HG03520 (cell line): ENCODE results near the gene ADGRA1.
"Not testable (repeated sequence)": the region's sequence is repeated elsewhere in the genome, so short reads cannot be mapped to it uniquely, and the experiment has no call there.

ENCODE experiments used
- ATAC-seq: cut with Tn5 transposase; IDR thresholded peaks from one replicate; pipeline ENCODE4 v1.9.1; 2021; ENCODE audit warnings: mild to moderate bottlenecking, moderate library complexity; ENCODE audit not compliant: unreplicated experiment

The ADGRA1 gene

DNA sequence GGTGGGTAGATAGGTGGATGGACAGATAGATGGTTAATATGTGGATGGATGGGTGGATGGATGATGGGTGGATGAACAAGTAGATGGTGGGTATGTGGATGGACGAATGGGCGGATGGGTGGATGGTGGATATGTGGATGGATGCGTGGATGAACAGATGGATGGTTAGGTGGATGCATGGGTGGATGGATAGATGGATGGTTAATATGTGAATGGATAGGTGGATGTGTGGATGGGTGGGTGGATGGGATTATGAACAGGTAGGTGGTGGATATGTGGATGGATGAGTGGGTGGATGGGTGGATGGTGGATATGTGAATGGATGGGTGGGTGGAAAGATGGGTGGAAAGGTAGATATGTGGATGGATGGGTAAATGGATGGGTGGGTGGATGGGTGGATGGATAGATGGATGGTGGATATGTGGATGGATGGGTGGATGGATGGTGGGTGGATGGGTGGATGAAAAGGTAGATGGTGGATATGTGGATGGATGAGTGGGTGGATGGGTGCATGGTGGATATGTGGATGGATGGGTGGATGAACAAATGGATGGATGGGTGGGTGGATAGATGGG lies 87.1 kb downstream of the ADGRA1 start:
- ATAC-seq: no peak

DNA sequence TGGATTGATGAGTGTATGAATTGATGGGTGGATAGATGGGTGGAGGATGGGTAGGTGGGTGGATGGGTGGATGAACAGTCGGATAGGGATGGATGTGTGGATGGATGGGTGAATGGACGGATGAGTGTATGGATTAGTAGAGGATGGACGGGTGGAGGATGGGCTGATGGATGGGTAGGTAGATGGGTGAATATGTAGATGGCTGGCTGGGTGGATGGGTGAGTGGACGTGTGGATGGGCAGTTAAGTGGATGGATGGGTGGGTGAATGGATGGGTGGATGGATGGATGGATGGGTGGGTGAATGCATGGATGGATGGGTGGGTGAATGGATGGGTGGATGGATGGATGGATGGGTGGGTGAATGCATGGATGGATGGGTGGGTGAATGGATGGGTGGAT lies 87.9 kb downstream of the ADGRA1 start:
- not testable (repeated sequence) for ATAC-seq

DNA sequence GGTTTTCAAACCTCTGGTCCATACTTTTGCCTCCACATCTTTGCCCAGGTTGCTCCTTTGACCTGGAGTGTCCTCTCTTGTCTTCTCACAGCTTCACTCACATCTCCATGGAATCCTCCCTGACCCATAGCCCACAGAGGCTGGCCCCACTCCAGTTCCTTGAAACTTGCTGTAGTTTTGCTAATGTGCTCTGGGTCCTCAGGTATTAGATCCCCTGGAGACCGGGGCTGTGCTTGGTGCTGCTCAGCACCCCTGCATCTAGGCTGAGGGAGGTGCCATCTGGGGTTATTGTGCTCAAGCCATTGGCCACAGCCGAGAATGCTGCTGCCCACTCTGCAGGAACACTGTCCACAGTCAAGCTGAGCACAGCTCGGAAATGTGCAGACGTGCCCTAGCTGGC lies 88.8 kb downstream of the ADGRA1 start:
- ATAC-seq: no peak

DNA sequence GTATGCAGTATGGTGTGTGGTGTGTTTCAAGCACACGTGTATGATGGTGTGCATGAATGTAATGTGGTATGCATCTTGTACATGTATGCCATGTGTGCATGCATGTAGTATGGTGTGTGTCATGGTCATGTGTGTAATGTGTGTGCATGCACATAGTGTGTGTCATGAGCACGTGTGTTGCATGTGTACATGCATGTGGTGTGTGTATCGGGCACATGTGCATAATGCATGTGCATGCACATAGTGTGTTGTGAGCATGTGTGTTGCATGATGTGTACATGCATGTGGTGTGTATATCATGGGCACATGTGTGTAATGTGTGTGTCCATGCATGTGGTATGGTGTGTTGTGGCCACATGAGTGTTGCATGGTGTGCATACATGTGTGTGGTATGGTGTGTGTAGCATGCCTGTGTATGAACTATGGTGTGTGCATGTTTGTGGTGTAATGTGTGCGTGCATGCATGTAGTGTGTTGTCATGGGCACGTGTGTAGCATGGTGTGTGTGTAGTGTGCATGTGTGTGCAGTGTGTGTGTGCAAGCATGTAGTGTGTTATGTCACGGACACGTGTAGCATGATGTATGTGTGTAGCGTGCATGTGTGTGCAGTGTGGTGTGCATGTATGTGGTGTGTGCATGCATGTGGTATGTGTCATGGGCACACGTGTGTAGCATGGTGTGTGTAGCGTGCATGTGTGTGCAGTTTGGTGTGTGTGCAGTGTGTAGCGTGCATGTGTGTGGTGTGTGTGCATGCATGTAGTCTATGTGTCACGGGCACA lies 89.8 kb downstream of the ADGRA1 start:
- ATAC-seq: no peak

DNA sequence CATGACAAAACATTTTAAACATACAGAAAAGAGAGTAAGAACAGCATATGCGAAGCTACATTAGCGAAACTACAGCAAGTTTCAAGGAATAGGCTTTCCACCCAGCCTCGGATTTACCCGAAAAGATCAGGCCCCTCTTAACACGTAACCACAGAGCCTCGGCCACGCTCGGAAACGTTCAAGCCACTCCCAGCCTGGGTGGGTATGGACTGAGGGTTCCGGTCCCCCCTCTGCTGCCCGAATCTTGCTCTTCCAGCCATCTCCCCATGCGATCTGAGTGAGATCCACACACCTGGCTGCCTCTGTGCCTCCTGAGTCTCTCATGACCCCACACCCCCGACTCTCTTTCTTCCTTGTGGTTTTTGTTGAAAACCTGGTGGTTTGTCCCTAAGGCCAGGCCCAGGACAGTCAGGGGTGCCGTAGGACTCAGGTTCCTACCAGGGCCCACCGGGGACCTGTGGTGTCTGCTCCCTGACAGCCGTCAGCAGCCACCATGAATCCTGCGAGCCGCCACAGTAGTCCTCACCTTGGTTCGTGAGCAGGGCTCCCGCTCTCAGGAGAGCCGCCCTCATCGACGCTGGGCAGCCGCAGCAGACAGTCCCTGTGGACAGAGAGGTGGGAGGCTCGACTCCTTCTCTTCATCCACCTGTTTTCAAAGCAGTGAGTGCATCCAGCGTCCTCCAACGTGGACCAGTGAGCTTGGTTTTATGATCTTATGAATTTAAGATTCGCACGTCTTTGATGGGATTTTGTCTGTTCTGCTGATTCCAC lies 90.8 kb downstream of the ADGRA1 start:
- ATAC-seq: no peak

DNA sequence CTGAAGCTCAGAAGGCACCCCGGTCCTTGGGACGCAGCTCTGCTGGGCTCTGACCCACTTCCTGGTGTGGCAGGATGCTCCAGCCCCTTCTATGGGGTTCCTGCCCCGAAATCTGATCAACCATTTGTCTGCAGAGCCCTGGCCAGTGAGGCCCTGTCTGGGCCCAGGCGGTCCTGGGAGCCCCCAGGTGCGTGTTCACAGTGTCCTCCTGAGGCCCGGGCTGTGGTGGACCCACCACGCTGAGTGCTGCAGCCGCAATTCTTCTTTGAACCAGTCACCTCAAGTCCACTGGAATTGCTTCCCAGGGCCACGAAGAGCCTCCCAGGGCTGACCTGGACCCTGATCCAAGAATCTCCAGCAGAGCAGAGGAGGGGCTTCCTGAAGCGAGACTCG lies 91.4 kb downstream of the ADGRA1 start:
- ATAC-seq: no peak

DNA sequence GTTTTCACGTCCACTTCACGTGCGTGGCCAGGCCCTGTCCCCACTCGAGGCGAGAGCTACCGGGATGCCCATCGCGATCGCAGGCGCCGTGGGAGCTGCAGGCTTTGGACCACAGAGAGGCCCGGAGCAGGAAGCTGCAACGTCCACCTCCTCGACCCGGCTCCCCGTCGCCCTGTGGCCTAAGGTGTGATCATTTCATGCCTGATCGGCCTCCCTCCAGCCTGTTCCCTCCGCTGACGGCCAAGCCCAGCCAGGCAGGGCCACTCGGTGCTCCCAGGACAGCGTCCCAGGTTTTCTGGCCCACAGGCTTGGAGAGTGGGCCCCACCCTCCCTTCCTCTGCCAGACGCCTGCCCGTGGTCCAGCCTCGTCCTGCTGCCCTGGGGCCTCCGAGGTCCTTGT lies 91.9 kb downstream of the ADGRA1 start:
- no peak for ATAC-seq

DNA sequence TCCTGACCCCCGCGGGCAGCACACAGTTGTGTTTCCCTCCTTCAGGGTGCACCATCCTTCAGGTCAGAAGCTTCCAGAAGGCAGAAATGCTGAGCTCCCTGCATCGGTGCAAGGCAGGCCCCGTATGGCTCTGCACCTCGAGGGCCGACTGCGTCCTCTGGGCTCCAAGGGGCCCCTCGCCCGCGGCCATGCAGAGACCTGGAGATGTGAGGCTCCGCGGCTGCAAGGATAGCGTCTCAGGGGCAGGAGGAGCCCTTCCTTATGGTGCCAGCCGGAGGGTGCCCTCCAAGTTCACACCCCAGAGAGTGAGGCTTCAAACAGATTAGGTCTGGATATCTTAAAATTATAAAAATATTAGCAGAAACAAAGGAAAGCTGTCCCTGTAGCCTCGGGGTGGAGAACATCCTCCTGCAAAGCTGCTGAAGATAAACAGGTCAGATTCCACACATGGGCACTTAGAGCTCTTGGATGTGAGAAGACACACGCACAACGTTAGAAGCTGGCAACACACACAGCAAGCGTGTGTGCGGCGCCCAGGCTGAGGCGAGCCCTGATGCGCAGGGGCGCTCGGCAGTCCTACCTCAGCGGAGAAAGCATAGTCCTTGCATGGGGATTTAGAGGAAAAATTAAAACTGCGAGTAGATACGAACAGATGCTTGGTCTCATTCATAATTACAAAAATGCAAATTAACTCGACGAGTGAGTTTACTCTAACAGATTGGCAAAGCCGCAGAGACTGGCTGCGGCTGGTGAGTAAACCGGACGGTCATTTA lies 92.7 kb downstream of the ADGRA1 start:
- no peak for ATAC-seq

DNA sequence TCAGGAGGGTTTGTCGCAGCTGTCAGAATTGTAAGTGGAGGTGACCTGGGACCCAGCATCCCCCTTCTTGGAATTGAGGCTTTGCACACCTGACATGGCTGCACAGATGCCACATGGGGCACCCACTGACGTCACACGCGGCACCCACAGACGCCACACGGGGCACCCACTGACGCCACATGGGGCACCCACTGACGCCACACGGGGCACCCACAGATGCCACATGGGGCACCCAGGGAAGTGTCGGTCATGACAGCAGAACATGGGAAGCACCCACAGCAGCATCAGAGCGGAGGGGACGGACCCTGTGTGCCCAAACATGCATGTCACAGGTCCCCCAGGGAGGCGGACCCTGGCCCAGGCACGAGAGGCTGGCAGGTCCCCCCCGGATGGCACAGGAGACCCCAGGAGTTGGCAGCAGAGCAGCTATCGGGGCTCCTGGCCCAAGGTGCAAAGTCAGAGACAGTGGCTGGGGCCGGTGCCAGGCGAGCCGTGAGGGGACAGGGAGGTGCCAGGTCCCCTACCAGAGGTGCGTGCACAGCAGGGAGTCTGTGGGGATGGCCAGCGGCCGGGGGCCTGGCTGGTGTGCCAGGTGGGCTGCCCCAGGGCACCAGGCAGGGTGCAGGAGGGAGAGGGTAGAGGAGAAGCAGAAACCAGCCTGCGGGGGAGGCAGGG lies 93.4 kb downstream of the ADGRA1 start:
- no peak for ATAC-seq
